Parathyroid adenoma (tissue), 2 donors: Measurements from ENCODE around the gene ZNF625.

Experiments used
- H2AFZ ChIP-seq: fragments of 300-600 bp; sonication (generic); one replicate; pipeline ENCODE4 v1.7.0; 2017; ENCODE audit warnings: antibody characterized with exemption, mild to moderate bottlenecking
- H3K27ac ChIP-seq: fragments of 300-600 bp; sonication (generic); one replicate; pipeline ENCODE4 v1.7.0; 2017
- H3K27me3 ChIP-seq: fragments of 300-600 bp; sonication (generic); one replicate; pipeline ENCODE4 v1.7.0; 2017; ENCODE audit warnings: low read length; ENCODE audit not compliant: control insufficient read depth, insufficient read depth
- H3K36me3 ChIP-seq: fragments of 300-600 bp; sonication (generic); one replicate; pipeline ENCODE4 v1.7.0; 2017; ENCODE audit warnings: low read length; ENCODE audit not compliant: control insufficient read depth, insufficient read depth
- H3K4me1 ChIP-seq: fragments of 300-600 bp; sonication (generic); one replicate; pipeline ENCODE4 v1.7.0; 2017; ENCODE audit warnings: control low read depth
- H3K4me2 ChIP-seq: fragments of 300-600 bp; sonication (generic); one replicate; pipeline ENCODE4 v1.7.0; 2017; ENCODE audit warnings: low read length
- H3K4me3 ChIP-seq: fragments of 300-600 bp; sonication (generic); one replicate; pipeline ENCODE4 v1.7.0; 2017; ENCODE audit warnings: low read depth, low read length
- H3K79me2 ChIP-seq: fragments of 300-600 bp; sonication (generic); one replicate; pipeline ENCODE4 v1.7.0; 2017; ENCODE audit warnings: control low read depth
- H3K9ac ChIP-seq: fragments of 300-600 bp; sonication (generic); one replicate; pipeline ENCODE4 v1.7.0; 2017; ENCODE audit warnings: mild to moderate bottlenecking
- H3K9me3 ChIP-seq: fragments of 300-600 bp; sonication (generic); one replicate; pipeline ENCODE4 v1.7.0; 2017; ENCODE audit warnings: low read length; ENCODE audit not compliant: control insufficient read depth
- TF ChIP-seq, protein P1 (sequence below): fragments of 300-600 bp; sonication (generic); IDR thresholded peaks from one replicate; pipeline ENCODE4 v1.7.0; 2017; ENCODE audit warnings: antibody characterized with exemption, mild to moderate bottlenecking
- donor health status: primary hyperparathyroidism.

Gene ZNF625

DNA sequence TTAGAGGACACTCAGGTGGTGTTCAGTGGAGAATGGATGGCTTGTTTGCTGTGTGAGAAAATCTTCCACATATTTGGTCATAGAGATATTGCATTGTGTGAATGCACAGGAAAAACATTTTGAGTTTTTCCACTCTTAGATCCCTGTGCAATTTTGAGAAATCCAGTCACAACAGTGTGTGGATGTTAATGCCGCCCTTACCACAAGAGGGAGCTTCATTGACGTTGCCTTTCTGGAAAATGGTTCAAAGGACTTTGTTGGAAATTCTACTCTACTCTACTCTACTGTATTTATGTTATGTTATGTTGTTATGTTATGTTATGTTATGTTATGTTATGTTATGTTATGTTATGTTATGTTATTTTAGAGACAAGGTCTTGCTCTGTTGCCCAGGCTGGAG, 29.8 kb downstream of the ZNF625 start:
- no peak overlapping the region for H3K4me3 ChIP-seq
- TF ChIP-seq, protein P1, sequence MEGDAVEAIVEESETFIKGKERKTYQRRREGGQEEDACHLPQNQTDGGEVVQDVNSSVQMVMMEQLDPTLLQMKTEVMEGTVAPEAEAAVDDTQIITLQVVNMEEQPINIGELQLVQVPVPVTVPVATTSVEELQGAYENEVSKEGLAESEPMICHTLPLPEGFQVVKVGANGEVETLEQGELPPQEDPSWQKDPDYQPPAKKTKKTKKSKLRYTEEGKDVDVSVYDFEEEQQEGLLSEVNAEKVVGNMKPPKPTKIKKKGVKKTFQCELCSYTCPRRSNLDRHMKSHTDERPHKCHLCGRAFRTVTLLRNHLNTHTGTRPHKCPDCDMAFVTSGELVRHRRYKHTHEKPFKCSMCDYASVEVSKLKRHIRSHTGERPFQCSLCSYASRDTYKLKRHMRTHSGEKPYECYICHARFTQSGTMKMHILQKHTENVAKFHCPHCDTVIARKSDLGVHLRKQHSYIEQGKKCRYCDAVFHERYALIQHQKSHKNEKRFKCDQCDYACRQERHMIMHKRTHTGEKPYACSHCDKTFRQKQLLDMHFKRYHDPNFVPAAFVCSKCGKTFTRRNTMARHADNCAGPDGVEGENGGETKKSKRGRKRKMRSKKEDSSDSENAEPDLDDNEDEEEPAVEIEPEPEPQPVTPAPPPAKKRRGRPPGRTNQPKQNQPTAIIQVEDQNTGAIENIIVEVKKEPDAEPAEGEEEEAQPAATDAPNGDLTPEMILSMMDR: peak; percentile 53
- H3K79me2 ChIP-seq: no peaks in the 10 kb centered on the region
- H3K27me3 ChIP-seq: no peaks in the 10 kb centered on the region
- no peaks in the 10 kb centered on the region for H3K4me1 ChIP-seq
- no peak overlapping the region for H2AFZ ChIP-seq
- no peak overlapping the region for H3K27ac ChIP-seq
- H3K36me3 ChIP-seq: no peaks in the 10 kb centered on the region
- H3K4me2 ChIP-seq: no peak overlapping the region
- H3K9me3 ChIP-seq: no peaks in the 10 kb centered on the region
- no peak overlapping the region for H3K9ac ChIP-seq

DNA sequence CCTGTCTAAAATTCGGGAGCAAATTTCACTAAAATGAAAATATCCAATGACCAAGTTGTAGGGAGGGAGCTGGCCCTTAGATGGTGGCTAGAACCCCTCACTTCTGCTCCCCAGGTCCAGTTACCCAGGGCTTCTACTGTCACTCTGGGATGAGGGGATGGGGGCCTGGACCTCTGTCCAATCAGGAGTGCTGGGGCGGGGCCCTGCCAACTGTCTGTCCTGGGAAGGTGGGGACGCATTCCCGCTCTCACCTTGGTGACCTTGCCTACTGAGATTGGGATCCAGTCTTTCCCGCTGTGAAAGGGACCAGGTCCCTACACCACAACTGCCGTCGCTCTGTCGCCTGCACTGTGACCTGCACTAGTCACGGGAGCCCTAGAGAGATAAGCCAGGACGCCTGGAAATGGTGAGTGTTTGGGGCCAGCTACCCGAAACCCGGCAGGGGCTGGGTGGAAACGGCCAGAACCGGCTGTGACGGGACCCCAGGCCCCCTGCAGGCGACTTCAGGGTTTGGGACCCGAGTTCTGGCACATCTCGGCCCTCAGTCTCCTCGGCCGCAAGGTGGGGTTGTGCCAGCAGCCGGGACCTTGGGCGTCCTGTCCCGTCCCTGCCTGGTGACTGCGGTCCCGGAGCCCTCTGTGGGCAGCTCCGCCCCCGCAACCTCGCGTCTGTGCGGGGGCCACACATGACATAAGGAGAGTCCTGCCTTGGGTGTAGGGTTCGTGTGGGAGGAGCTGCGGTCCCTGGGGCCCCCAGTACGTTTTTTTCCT, 39.1 kb downstream of the ZNF625 start:
- Histone ChIP-seq H3K4me2 (no peak overlapping the region), H3K79me2 (no peaks in the 10 kb centered on the region), H3K4me3 (no peak overlapping the region), H2AFZ (no peak overlapping the region), H3K27me3 (no peaks in the 10 kb centered on the region), H3K4me1 (no peaks in the 10 kb centered on the region), H3K27ac (no peak overlapping the region), H3K9me3 (no peaks in the 10 kb centered on the region), H3K36me3 (no peaks in the 10 kb centered on the region), H3K9ac (no peak overlapping the region)
- TF ChIP-seq, protein P1: no peak

DNA sequence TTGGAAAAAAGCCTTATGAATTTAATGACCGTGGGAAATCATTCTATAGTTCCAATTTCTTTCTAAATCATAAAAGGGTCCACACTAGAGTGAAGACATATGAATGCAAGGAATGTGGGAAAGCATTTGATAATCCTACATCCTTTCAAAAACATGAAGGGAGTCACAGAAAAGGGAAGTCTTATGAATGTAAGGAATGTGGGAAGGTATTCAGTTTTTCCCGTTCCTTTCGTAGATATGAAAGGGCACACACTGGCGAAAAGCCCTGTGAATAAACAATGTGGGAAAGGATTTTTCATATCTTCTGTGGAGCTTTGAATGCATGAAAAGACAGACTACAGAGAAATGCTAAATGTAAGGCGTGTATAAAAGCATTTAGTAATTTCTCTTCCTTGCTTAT, 43.4 kb downstream of the ZNF625 start:
- H3K4me3 ChIP-seq: no peak overlapping the region
- no peak overlapping the region for H2AFZ ChIP-seq
- H3K27me3 ChIP-seq: no peaks in the 10 kb centered on the region
- H3K27ac ChIP-seq: no peak overlapping the region
- H3K4me1 ChIP-seq: no peaks in the 10 kb centered on the region
- H3K4me2 ChIP-seq: no peak overlapping the region
- H3K79me2 ChIP-seq: no peaks in the 10 kb centered on the region
- TF ChIP-seq, protein P1: no peak
- no peaks in the 10 kb centered on the region for H3K36me3 ChIP-seq
- H3K9ac ChIP-seq: no peak overlapping the region
- no peaks in the 10 kb centered on the region for H3K9me3 ChIP-seq

DNA sequence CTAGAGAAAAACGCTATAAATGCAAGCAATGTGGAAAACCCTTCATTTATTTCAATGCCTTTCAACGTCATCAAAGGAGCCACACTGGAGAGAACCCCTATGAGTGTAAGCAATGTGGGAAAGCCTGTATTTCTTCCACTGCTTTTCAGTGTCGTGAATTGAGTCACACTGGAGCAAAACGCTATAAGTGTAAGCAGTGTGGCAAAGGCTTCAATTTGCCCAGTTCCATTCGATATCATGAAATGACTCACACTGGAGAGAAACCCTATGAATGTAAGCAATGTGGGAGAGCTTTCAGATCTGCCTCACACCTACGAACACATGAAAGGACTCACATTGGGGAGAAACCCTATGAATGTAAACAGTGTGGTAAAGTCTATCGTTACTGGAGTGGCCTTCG, 43.8 kb downstream of the ZNF625 start:
- Histone ChIP-seq H3K9ac (no peak overlapping the region), H3K27me3 (no peaks in the 10 kb centered on the region), H3K4me3 (no peak overlapping the region), H2AFZ (no peak overlapping the region), H3K36me3 (no peaks in the 10 kb centered on the region), H3K9me3 (no peaks in the 10 kb centered on the region), H3K79me2 (no peaks in the 10 kb centered on the region), H3K4me1 (no peaks in the 10 kb centered on the region), H3K4me2 (no peak overlapping the region), H3K27ac (no peak overlapping the region)
- TF ChIP-seq, protein P1: no peak
